Caco-2 (cell line): ENCODE data around the gene BRAT1. TPM values are rescaled to one million over a fixed set of nuclear protein-coding genes. Genes with fewer than 3 reads are reported as not detected.

Source experiments
- BruUV-seq: library from RNA; stranded (reverse); fragments of 400-500 nt; replicated peaks from 2 replicates; lab custom pipeline; 2021; lab: Mats Ljungman, UMichigan
- CTCF ChIA-PET: fragments of 300-600 bp; sonication (Branson Sonifier 250); formaldehyde crosslinking; loops from one replicate; lab custom pipeline; 2022; ENCODE audit warnings: antibody characterized with exemption; lab: Charles Lee
- POLR2A ChIA-PET: fragments of 300-600 bp; sonication (Branson Sonifier 250); formaldehyde crosslinking; loops from one replicate; lab custom pipeline; 2022; ENCODE audit warnings: antibody characterized with exemption; lab: Charles Lee
- DNase-seq, 2 experiments: peaks; one replicate each; pipeline versions ENCODE4 v3.0.0 to v3.0.0-alpha.2; 2020 to 2022
- H3K27me3 ChIP-seq: replicated peaks from 2 replicates; pipeline ENCODE4 v1.6.0; 2011; ENCODE audit warnings: low read length; ENCODE audit not compliant: control insufficient read depth, insufficient read depth
- H3K36me3 ChIP-seq: 2 replicates; pipeline ENCODE4 v1.5.1; 2011; ENCODE audit warnings: low read length; ENCODE audit not compliant: control insufficient read depth, insufficient read depth
- H3K4me1 ChIP-seq: fragments of 250-450 bp; sonication (Bioruptor Pico); 2 replicates; pipeline ENCODE4 v1.5.1; 2020; ENCODE audit warnings: mild to moderate bottlenecking
- H3K4me3 ChIP-seq: 2 replicates; pipeline ENCODE4 v1.5.1; 2011; ENCODE audit warnings: low read depth, mild to moderate bottlenecking, control low read depth, low read length
- H3K9me3 ChIP-seq: fragments of 250-450 bp; sonication (Bioruptor Pico); 2 replicates; pipeline ENCODE4 v1.5.1; 2020; ENCODE audit warnings: mild to moderate bottlenecking, moderate library complexity
- H3K27ac Mint-ChIP-seq: one replicate; pipeline ENCODE4 v1.8.0; 2022; ENCODE audit warnings: mixed read lengths; ENCODE audit not compliant: unreplicated experiment
- H3K27me3 Mint-ChIP-seq: one replicate; pipeline ENCODE4 v1.8.0; 2022; ENCODE audit warnings: mixed read lengths; ENCODE audit not compliant: insufficient read depth, unreplicated experiment
- H3K36me3 Mint-ChIP-seq: one replicate; pipeline ENCODE4 v1.8.0; 2022; ENCODE audit warnings: mild to moderate bottlenecking, mixed read lengths; ENCODE audit not compliant: insufficient read depth, unreplicated experiment
- H3K4me1 Mint-ChIP-seq: one replicate; pipeline ENCODE4 v1.8.0; 2022; ENCODE audit warnings: low read depth, mixed read lengths; ENCODE audit not compliant: unreplicated experiment
- H3K4me3 Mint-ChIP-seq: one replicate; pipeline ENCODE4 v1.8.0; 2022; ENCODE audit warnings: mild to moderate bottlenecking, moderate library complexity, mixed read lengths; ENCODE audit not compliant: unreplicated experiment
- H3K9me3 Mint-ChIP-seq: one replicate; pipeline ENCODE4 v1.8.0; 2022; ENCODE audit warnings: mixed read lengths; ENCODE audit not compliant: unreplicated experiment
- intact Hi-C: fragments of 100-400 bp; cut with micrococcal nuclease; formaldehyde crosslinking; loops from one replicate; pipeline ENCODE4 v1.10.0; 2022; ENCODE audit not compliant: unreplicated experiment
- total RNA-seq: library from RNA; stranded (reverse); gene quantifications from 2 replicates; pipeline ENCODE4 v1.2.3, GENCODE V29; 2022
- TF ChIP-seq, protein P1 (sequence below), 2 experiments: fragments of 200-600 bp in 1 of 2; IDR thresholded peaks; 1 replicate in 1 of 2; 2 replicates in 1 of 2; pipeline versions ENCODE4 v1.5.1 to v1.8.0; 2011 to 2022; ENCODE audit warnings: antibody characterized with exemption in 1 of 2, control low read depth in 1 of 2, inconsistent platforms in 1 of 2, low read depth in 1 of 2, low read length in 1 of 2, mild to moderate bottlenecking in 1 of 2, moderate library complexity in 1 of 2; ENCODE audit not compliant: insufficient read depth in 1 of 2, severe bottlenecking in 1 of 2, unreplicated experiment in 1 of 2

Gene BRAT1
- total RNA-seq, 1 experiment from 2014 or later, result 33.5 TPM

DNA sequence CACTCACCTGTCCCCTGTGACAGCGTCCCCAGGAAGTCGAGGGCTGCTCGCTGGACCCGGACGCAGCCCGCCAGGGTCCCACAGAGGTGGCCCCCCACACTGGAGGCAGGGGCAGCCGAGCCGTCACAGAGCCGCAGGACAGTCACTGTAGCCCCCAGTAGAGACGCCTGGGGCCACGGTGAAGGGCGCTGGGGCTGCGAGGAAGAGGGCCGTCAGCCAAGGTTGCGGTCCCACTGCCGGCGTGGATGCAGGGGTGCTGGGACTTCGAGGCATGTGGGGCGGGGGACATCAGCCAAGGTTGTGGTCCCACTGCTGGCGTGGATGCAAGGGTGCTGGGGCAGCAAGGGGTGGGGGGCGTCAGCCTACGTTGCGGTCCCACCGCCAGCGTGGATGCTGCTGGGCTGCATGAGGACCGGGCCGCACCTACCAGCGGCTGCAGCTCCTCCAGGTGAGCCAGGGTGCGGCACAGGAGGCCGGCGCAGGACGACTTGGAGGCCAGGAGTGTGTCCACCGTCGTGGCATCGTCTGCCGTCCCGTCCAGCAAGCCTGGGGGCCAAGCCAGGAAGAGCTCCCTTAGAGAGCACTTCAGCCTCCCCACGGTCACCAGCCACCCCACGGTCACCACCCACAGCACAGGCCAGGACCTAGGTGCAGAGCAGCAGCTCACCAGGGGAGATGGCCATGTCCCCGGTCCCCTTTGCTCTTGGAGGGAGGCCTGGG lies 13.9 kb downstream of the BRAT1 start:
- BruUV-seq, result no TSS peak
- CTCF ChIA-PET, result no interaction called here
- no peak for DNase-seq
- H3K4me1 Mint-ChIP-seq, result no peaks in the 10 kb centered on the region
- Histone ChIP-seq H3K4me1 (no peaks in the 10 kb centered on the region), H3K4me3 (no peak overlapping the region), H3K36me3 (no peaks in the 10 kb centered on the region; the same call in none of the 2 replicates), H3K27me3 (no peaks in the 10 kb centered on the region), H3K9me3 (no peaks in the 10 kb centered on the region)
- TF ChIP-seq, protein P1, sequence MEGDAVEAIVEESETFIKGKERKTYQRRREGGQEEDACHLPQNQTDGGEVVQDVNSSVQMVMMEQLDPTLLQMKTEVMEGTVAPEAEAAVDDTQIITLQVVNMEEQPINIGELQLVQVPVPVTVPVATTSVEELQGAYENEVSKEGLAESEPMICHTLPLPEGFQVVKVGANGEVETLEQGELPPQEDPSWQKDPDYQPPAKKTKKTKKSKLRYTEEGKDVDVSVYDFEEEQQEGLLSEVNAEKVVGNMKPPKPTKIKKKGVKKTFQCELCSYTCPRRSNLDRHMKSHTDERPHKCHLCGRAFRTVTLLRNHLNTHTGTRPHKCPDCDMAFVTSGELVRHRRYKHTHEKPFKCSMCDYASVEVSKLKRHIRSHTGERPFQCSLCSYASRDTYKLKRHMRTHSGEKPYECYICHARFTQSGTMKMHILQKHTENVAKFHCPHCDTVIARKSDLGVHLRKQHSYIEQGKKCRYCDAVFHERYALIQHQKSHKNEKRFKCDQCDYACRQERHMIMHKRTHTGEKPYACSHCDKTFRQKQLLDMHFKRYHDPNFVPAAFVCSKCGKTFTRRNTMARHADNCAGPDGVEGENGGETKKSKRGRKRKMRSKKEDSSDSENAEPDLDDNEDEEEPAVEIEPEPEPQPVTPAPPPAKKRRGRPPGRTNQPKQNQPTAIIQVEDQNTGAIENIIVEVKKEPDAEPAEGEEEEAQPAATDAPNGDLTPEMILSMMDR (IDR thresholded peaks at IDR 0.05; ENCODE audit: insufficient read depth in 1 of 2, low read depth in 1 of 2, low read length in 1 of 2, severe bottlenecking in 1 of 2, unreplicated experiment in 1 of 2), result no peak
- H3K36me3 Mint-ChIP-seq, result peaks cover 33% of the 10 kb centered on the region
- no peaks in the 10 kb centered on the region for H3K27me3 Mint-ChIP-seq
- no peak overlapping the region for H3K4me3 Mint-ChIP-seq
- intact Hi-C loops, result no loop called here
- POLR2A ChIA-PET, result no interaction called here
- H3K27ac Mint-ChIP-seq, result no peak overlapping the region
- H3K9me3 Mint-ChIP-seq, result no peaks in the 10 kb centered on the region

DNA sequence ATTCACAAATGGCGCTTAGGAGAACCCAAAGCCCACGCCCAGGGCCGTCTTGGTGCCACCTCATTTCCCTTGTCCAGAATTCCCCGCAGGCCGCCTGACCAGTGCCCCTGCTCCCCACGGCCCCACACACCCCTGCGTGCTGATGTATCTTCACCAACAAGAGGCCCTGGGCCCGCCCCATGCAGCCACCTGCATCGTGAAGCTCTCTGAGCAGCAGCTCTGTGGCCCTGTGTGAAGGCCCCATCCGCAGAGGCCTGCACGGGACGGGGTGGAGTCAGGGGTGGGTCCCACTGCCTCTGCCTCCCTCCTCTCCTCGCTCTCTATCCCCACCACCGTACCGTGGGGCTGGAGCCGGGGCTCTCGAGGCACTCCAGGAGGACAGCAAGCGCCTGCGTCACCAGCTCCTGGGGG lies 14.7 kb downstream of the BRAT1 start:
- Histone ChIP-seq H3K36me3 (no peaks in the 10 kb centered on the region; the same call in none of the 2 replicates), H3K27me3 (no peaks in the 10 kb centered on the region), H3K4me3 (no peak overlapping the region), H3K4me1 (no peaks in the 10 kb centered on the region), H3K9me3 (no peaks in the 10 kb centered on the region)
- H3K4me1 Mint-ChIP-seq, result no peaks in the 10 kb centered on the region
- intact Hi-C loops, result no loop called here
- TF ChIP-seq, protein P1 (IDR thresholded peaks at IDR 0.05; ENCODE audit: insufficient read depth in 1 of 2, low read depth in 1 of 2, low read length in 1 of 2, severe bottlenecking in 1 of 2, unreplicated experiment in 1 of 2), result no peak
- POLR2A ChIA-PET, result no interaction called here
- H3K9me3 Mint-ChIP-seq, result no peaks in the 10 kb centered on the region
- no peak for DNase-seq
- H3K36me3 Mint-ChIP-seq, result peaks cover 25% of the 10 kb centered on the region
- no peak overlapping the region for H3K27ac Mint-ChIP-seq
- CTCF ChIA-PET, result no interaction called here
- BruUV-seq, result no TSS peak
- H3K27me3 Mint-ChIP-seq, result no peaks in the 10 kb centered on the region
- no peak overlapping the region for H3K4me3 Mint-ChIP-seq

DNA sequence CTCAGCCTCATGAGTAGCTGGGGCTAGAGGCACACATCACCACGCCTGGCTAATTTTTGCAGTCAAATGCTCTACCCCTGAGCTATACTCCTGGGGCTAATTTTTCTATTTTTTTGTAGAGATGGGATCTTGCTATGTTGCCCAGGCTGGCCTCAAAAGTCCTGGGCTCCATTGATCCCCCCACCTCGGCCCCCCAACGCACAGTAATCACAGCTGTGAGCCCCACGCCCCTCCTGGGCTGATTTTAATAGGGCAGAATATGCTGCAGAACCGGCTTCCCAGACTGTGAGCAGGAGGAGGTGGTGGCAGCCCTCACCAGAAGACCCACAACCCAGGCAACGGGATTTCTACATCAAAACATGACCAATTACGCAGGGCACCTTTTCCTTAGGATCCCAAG lies 15.2 kb downstream of the BRAT1 start:
- H3K4me1 ChIP-seq, result no peaks in the 10 kb centered on the region
- Mint-ChIP-seq H3K9me3 (no peaks in the 10 kb centered on the region), H3K27me3 (no peaks in the 10 kb centered on the region), H3K27ac (no peak overlapping the region), H3K4me3 (no peak overlapping the region), H3K4me1 (no peaks in the 10 kb centered on the region), H3K36me3 (peaks cover 20% of the 10 kb centered on the region)
- H3K9me3 ChIP-seq, result no peaks in the 10 kb centered on the region
- TF ChIP-seq, protein P1 (IDR thresholded peaks at IDR 0.05; ENCODE audit: insufficient read depth in 1 of 2, low read depth in 1 of 2, low read length in 1 of 2, severe bottlenecking in 1 of 2, unreplicated experiment in 1 of 2), result no peak
- DNase-seq, result no peak
- ChIA-PET POLR2A (no interaction called here), CTCF (no interaction called here)
- no TSS peak for BruUV-seq
- no peak overlapping the region for H3K4me3 ChIP-seq
- no peaks in the 10 kb centered on the region; the same call in none of the 2 replicates for H3K36me3 ChIP-seq
- H3K27me3 ChIP-seq, result no peaks in the 10 kb centered on the region
- intact Hi-C loops, result no loop called here
